ENCODE measurements around the gene FAM98A.

The FAM98A gene

DNA sequence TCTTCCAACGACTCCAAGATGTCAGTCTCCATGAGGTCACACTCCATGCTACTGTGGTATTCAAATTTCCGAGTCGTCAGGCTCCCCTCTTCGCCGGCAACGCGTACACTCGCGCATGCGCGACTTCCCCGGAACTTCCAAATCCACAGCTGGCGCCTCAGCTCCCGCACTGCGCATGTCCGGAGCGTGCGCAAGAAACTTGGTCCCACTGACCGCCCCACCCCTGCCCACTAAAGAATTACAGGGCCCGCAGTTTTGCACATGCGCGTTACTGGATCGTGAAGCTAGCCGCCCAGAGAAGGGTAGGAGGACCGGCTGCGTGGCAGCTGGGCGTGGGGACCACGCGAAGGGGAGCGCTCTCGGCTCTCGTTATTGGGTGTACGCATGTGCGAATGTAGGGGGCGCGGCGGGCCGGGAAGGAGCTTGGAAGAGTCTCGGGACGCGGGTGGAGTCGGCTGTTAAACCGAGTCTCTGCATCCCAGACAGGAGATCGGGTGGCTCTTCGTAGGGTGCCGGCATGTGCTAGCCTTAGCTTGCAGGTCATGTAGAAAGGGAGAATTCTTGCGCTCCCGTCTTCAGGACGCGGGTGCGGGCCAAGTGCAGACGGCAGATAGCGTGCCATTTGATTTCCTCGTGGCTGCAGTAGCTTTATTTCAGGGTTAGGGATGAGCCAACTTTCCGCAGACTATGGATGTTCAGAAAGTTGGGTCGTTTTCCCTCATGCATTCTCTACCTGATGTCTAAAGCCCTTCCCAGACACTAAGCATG is at the start of gene FAM98A:
FAM98A (minus strand) TSS at position 125 of the 768 bp plus-strand sequence; CDS start at position 47, 78 bp downstream.
- DNase-seq (ENCODE audit: low read depth in 2 of 2) = peak; percentile 96 to 99

DNA sequence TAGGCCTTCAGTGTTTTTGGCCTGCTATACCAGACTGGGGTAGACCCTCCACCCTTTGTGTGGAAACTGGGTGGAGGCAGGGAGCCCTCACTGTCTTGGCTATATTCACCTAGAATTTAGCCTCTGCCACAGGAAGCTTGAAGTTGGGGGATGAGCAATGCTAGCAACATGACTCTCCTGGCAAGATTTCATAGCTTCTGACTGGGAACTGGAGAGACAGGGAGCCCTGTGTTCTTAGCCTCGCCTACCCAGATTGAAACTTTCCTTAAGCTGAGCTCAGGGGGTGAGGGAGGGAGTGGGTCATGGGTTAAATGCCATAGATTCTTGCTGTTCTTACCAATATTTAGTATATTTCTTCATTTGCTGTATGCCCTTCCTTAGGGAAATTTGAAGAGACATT is 46.8 kb upstream of the FAM98A start:
- no peak for DNase-seq (ENCODE audit: low read depth in 2 of 2)

DNA sequence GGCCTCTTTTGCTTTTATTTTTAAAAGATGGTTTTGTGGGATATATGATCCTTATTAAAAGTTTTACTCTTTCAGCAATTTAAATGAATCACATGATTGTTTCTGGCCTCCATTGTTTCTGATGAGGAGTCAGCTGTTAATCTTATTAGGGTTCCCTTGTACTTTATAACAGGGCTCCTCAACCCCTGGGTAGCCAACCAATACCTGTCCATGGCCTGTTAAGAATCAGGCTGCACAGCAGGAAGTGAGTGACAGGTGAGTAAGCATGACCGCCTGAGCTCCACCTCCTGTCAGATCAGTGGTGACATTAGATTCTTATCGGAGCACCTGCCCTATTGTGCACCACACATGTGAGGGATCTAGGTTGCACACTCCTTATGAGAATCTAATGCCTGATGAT is 45.1 kb upstream of the FAM98A start:
- no peak for DNase-seq (ENCODE audit: low read depth in 2 of 2)

DNA sequence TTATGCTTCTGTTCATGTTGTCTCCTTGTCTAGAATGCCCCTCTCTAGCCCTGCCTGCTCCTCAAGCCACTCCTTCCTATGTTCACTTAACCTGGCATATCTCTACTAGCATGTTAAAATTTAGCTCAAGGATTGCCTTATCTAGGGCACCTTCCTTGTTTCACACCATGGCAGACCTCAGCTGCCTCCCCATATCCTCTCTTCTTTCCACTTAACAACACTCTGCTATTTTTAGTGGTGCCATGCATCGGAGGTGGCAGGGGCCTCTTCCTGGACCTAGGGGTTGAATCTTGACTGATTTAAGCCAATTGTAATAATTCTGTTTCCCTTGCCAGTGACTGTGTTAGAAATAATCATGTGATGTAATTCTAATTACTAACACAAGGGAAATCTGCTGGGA is 36.9 kb upstream of the FAM98A start:
- no peak for DNase-seq (ENCODE audit: low read depth in 2 of 2)

DNA sequence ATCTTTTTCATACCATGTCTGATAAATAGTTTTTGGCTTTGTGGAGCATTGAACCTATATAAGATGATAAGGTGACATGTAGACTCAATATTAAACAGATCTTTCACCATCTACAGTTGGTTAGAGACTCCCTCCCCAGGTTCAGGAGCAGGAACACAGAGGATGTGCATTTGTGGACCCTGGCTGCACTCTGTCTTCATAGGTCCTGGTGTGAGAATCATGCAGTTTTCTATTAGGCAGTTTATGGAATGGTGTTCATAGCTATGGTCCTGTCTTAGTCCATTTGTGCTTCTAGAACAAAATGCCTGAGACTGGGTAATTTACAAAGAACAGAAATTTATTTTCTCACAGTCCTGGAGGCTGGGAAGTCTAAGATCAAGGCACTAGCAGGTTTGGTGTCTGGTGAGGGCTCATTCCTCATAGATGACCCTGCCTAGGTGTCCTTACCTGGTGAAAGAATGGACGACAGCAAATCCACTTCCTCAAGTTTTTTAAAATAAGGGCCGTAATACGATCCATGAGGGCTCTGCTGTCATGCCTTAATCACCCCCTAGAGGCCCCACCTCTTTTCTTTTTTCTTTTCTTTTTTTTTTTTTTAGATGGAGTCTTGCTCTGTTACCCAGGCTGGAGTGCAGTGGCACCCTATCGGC is 35.3 kb upstream of the FAM98A start:
- no peak for DNase-seq (ENCODE audit: low read depth in 2 of 2)

DNA sequence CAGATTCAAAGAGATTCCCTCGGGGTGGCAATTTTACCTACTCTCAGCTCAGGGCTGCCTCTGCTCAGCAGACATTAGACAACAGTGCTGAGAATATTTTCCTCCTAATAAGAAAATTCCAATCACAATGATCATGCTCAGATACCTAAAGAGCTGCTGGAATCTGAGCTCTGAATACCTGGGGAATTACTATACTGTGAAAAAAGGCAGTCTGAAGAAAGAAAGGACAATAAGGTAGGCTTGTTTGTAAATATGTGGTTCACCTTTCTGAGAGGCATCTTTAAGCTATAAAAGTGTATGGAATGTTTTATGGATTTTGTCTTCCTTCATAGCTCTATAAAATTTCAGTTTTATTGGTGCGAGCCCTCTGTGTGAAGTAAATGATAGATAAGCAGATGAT is 34.2 kb upstream of the FAM98A start:
- DNase-seq (ENCODE audit: low read depth in 2 of 2) = no peak

DNA sequence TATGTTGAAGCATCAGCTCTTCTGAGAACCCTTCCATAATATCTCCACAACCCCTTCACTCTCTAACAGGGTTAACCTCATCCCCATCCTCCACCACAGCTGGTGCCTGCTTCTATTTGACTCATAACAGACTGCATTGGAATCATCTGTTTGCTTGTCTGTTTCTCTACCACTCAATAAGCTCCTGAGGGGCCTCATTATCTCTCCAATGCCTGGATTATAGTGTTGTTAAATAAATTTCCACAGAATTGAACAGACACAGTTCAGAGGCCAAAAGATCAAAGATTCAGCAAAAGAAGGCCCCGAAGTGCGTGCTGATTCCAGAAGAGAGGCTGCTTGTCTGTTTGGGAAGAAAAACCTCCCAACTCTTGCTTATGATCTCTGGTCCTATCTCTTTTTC is 33.7 kb upstream of the FAM98A start:
- DNase-seq (ENCODE audit: low read depth in 2 of 2) = no peak

DNA sequence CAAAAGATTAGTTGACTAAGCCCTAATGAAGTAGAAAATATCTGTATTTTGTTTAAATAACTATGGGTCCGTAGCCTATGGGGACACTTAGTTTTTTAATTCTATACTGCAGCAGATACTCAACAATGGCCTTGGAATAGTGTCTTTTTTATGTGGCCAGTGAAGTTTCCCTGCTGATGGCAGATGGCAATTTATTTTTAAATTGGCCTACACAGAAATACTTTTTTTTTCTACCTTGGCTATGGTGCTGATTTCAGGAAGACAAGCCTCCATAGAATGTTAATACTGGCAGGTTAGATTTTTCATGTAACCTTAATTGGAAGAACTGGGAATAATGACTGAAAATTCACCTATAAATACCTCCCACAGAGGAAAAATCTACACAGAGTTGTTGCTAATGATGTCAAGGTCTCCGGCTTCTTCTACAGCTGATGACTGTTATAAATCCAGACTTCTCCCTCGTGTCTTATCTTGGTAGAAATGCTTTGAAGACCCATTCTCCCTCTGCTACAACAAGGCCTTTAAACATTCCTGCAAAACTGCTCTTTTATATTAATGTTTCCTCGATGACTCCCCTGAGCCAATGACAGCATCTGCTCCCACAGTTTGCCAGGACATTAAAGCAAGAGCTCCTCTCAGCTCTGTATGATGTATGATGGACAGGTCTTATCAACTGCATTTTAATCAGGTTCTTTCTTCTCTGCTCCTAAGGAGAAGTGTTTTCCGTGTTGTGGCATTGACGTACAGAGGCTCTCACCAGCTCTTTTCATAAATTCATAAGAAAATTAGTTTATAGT is 29.1 kb upstream of the FAM98A start:
- no peak for DNase-seq (ENCODE audit: low read depth in 2 of 2)

DNA sequence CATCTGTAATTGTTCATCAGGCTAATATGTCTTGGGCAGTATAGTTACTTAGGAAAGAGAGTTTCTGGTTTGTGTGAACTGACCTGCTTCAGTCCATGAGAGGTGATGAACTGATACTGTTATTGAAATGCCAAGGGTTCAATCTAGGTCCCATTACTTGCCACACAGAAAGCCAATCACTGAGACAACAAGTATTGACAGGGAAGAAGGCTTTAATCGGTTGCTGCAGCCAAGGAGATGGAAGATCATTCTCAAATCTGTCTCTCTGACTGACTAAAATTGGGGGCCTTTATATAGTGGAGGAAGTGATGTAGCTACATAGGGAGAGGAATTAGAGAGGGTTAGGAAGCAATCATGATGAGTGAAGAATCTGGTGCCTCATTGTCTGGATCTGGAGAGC is 19.9 kb upstream of the FAM98A start:
- no peak for DNase-seq (ENCODE audit: low read depth in 2 of 2)

DNA sequence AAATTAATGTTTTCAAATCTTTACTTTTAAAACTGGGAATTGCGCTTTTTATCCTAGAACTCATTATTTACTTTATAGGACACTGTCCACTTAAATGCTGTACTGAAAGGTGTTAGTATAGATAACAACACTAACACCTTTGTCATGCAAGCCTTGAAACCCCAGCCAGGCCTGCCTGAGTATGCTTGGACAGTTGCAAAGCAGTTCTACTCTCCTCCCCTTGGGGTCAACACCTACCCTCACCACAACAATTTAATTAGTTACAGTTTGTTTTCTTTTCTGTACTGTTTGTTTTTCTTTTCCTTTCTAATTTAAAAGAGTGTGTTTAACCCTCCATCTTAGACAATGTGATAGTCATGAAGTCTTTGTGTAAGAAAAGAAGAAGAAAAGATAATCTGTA is 18.9 kb upstream of the FAM98A start:
- DNase-seq (ENCODE audit: low read depth in 2 of 2) = no peak

DNA sequence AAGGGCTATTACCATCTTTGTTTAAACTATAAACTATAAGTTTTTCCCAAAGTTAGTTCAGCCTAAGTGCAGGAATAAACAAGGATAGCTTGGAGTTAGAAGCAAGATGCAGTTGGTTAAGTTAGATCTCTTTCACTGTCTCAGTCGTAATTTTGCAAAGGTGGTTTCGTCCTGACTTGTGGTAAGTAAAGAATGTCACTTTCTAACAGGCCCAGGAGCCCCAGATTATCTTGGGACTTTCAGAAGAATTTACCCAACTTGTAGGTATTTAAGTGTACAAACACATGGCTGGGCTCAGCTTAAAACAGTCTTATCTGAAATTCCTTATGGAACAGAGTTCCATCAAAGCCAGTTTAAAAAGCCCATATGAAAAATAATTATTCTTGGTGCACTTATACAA is 18.3 kb upstream of the FAM98A start:
- DNase-seq (ENCODE audit: low read depth in 2 of 2) = no peak

DNA sequence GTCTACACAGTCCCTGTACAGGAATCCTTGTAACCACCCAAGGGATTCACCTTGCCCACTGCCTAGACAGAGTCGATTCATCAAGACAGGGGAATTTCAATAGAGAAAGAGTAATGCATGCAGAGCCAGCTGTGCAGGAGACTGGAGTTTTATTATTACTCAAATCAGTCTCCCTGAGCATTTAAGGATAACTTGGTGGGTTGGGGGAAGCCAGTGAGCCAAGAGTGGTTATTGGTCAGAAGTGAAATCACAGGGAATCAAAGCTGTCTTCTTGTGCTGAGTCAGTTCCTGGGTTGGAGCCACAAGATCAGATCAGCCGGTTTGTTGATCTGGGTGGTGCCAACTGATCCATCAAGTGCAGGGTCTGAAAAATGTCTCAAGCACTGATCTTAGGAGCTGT is 17.8 kb upstream of the FAM98A start:
- DNase-seq (ENCODE audit: low read depth in 2 of 2) = no peak

DNA sequence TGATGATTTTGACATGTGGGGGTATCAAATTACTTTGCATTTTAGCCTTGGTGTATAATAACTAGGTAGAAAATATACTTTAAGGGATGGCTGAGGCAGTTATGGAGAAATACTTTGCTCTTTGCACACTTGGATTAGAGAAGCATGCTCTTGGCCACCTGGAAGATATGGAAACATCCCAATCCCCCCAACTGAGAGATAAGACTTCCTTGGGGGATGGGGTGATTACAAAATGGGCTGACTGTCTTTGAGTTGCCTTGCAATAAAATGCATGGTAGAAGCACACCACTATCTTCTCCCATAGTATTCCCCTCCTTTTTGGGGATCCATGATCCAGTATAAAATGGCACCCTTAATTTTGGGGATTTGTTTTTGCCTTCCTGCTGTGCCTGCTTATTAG is 15.1 kb upstream of the FAM98A start:
- no peak for DNase-seq (ENCODE audit: low read depth in 2 of 2)

DNA sequence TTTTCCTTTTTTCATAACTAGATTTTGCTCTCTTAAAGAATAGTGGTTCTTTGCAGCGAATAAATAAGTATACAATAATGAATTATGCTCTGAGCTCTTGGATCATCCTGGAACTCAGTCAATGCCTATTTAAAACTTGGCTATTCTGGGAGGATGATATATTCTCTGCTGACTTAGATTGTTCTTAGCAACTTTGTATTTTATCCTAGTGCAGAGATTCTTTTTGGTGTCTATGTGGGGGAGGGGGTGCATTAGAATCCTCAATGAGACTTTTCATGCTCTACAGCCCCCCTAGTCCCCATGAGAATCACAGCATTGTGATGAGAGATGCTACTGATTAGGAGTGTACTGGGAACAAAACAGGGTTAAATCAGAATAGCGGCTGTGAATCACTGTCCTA is 8.8 kb upstream of the FAM98A start:
- DNase-seq (ENCODE audit: low read depth in 2 of 2) = no peak

DNA sequence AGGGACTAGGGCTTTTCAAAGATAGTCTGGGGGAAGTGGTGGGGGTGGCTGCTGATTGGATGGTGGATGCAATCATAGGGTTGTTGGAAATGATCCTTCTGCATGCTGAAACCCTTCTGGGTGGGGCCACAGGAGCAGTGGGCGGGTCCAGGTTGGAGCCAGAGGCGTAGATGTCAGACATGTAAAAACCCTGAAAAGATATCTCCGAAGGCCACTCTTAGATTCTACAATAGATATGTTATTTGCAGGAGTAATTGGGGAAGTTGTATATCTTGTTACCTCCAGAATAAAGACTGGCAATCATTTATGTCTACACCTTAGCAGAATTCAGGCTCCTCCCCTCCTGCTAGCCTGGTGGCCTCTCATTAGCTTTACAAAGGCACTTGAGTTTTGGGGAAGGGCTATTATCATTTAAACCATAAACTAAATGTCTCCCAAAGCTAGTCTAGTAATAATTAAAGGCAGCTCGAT is 8.2 kb upstream of the FAM98A start:
- no peak for DNase-seq (ENCODE audit: low read depth in 2 of 2)

DNA sequence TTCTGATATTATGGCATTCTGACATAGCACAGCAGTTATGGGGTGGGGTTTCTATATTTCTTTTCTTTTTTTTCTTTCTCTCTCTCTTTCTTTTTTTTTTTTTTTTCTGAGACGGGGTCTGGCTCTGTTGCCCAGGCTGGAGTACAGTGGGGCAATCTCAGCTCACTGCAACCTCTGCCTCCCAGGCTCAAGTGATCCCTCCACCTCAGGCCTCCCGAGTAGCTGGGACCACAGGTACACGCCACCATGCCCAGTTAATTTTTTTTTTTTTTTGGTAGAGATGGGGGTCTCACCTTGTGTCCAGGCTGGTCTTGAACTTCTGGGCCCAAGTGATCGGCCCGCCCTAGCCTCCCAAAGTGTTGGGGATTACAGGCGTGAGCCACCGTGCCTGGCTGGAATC is 7.5 kb upstream of the FAM98A start:
- no peak for DNase-seq (ENCODE audit: low read depth in 2 of 2)

DNA sequence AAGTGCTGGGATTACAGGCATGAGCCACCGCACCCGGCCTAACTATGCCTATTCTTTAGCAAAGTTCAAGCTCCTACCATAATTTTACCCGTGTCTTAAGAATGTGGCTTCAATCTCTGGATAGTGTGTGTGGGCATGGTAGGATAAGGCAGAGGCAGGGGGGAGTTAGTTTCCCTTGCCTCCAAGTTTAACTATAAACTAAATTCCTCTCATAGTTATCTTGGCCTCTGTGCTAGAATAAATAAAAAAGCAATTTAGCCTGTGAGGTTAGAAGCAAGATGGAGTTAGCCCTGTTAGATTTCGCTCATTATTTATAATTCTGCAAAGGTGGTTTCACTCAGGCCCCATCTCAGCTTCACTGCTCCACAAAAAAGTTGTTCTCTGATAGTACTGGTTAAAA is 7.0 kb upstream of the FAM98A start:
- no peak for DNase-seq (ENCODE audit: low read depth in 2 of 2)

DNA sequence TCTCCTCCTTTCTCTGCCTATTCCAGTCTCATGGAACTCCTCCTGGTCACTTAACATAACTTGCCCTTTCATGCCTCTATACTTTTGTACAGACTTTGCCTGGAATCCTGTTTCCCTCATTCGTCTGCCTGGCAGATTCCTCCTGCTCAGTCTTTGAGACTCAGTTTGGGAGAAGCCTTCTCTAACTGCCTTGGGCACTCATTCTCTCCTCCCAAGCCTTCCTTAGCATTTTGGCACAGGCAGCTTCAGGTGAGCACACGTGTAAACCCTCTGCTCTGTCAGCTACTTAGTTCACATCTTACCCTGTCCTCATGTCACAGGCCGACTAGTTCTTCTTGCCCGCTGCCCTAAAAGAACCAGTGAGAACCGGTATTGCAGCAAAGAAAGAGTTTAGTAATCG is 6.0 kb upstream of the FAM98A start:
- DNase-seq (ENCODE audit: low read depth in 2 of 2) = no peak

DNA sequence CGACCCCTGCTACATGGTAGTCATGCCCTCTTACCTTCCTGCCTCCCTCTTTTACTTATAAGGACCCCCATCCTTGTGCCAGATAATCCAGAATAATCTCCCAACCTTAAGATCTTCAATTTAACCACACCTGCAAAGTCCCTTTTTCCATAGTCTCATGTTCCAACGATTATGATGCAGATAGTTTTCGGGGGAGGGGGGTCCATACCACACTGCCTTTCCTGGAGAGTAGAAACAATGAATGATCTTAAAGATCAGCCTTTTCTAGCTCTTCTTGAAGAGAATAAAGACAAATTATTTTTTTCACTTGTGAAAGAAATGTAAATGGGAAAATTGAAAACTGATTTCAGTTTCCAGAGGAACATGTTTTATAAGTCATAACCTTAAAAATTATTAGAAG is 4.3 kb upstream of the FAM98A start:
- DNase-seq (ENCODE audit: low read depth in 2 of 2) = no peak

DNA sequence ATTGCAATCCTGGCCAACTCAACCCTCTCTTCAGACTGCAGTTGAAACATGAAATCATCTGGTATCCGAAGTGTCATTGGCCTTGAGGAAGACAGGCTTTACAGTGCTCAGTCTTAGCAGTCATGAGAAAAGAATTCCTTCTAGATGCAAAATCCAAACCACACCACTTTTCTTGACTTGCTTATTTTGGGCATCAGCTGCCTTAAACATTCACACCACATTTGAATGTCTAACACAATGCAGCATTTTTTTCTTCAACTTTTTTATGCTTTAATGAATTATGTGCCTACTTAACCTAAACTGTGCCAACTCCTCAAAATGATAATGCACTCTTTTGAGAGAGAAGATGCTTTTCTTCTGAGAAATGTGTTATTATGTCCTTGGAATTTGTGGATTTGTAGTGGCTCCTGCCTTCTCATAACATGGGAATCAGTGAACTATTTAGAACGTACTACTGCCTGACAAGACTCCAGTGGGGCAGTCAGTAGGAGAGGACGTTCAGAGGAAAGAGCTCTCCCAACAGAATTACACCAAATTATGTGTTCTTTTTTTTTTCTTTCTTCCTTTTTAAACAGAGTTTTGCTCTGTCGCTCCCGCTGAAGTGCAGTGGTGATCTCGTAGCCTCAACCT is 3.2 kb upstream of the FAM98A start:
- no peak for DNase-seq (ENCODE audit: low read depth in 2 of 2)

DNA sequence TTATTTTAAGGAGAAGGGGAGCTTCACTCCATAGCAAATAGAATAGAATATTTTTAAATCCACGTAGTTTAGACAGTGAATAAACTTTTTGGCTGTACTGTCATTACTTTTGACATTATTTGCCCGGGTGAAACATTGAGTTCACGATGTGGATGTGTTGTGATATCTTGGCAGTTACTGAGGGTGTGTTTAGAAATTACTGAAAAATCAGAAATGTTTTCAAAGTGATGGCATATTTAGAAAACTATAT is 769 bp upstream of the FAM98A start:
- no peak for DNase-seq (ENCODE audit: low read depth in 2 of 2)

DNA sequence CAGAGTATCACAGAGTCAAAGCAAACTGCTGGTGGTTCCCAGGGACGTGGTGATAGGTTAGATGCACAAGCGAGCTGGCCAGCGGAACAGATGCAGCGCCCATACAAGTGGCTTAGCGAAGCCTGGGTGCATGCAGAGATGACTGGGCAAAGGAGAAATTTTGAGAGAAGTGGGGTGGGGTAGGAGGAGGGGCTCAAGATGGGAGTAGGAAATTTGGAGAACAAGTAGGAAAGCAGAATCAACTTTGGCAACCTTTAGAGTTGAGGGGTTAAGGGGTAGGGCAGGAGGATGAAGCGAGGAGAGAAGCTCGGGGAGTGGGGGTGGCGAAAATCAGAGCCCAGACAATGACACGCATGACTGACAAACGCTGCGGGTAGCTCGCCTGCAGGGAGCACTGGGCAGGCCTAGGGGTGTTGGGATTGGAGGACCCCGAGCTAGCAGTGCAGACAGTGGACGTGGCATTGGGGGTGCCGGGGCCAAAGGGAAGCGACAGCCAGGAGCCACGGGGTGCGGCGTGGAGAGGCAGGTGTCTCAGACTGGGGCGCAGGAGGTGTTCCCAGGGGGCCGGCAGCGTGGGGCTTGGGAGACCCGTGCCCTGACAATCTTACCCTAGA is 431 bp downstream of the FAM98A start:
- peak; percentile 27 to 30 for DNase-seq (ENCODE audit: low read depth in 2 of 2)

All from stimulated activated CD4-positive, alpha-beta T cell treated with anti-CD3 and anti-CD28 coated beads, Interleukin-4, amount 100 ng/mL, for 48 hours (primary cell).